Activated T-cell treated with anti-CD3 and anti-CD28 coated beads, Interleukin-2, amount 50 U/mL, for 48 hours (primary cell): ENCODE data around the gene ZNF524.

Experiments
- DNase-seq, 2 experiments: peaks; one replicate each; pipeline ENCODE4 v3.0.0-alpha.2; 2020

ZNF524 gene

DNA sequence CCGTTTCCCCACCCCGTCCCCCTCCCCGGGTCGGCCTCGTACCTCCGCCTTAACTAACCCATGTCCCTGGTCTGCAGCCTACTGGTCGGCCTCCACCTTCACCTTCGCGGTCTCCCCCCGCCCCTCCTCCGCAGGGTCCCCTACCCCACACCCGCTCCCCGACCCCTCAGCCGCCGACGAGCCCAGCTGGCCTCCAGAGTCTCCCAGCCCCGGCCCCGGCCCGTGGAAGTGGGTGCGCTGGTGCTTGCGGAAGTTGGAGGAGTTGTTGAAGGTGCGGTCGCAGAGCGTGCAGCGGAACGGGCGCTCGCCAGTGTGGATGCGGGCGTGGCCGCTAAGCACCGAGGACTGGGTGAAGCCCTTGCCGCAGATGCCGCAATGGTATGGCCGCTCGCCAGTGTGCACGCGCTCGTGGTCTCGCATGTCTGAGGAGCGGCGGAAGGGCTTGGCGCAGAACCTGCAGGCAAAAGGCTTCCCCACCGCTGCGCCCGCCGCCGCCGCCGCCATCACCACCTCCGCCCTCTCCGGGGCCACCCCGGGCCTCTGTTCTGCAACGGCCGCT is 21.7 kb downstream of the ZNF524 start:
- DNase-seq: no peak

DNA sequence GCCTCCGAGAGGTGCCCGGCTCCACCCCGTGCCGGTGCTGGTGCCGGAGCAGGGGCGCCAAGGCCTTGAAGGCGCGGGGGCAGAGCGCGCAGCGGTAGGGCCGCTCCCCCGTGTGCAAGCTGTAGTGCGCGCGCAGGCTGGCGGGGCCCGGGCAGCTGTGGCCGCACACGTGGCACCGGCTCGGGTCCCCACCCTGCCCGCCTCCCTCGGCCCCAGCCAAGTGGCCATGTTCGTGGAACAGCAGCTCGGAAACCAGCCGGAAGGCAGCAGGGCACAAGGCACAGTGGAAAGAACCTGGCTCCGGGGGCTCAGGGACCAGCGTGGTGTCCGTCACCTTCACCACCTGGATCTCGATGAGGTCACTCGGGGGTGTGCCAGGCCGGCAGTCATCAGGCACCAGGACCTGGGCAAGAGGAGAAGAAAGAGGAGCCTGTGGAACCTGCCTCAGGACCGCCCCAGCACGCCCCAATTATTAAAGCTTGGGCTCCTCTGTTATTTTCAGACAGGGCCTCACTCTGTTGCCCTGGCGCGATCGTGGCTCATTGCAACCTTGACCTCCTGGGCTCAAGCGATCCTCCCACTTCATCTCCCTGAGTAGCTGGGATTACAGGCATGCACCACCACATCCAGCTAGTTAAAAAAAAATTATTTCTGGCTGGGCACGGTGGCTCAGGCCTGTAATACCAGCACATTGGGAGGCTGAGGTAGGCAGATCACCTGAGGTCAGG is 22.3 kb downstream of the ZNF524 start:
- DNase-seq: no peak

- DNase-seq: no peak
Observed at GRCh38 chr19:55623130-55623529, 23.0 kb downstream of the ZNF524 start.

- DNase-seq: no peak
Observed at GRCh38 chr19:55623561-55623960, 23.5 kb downstream of the ZNF524 start.

DNA sequence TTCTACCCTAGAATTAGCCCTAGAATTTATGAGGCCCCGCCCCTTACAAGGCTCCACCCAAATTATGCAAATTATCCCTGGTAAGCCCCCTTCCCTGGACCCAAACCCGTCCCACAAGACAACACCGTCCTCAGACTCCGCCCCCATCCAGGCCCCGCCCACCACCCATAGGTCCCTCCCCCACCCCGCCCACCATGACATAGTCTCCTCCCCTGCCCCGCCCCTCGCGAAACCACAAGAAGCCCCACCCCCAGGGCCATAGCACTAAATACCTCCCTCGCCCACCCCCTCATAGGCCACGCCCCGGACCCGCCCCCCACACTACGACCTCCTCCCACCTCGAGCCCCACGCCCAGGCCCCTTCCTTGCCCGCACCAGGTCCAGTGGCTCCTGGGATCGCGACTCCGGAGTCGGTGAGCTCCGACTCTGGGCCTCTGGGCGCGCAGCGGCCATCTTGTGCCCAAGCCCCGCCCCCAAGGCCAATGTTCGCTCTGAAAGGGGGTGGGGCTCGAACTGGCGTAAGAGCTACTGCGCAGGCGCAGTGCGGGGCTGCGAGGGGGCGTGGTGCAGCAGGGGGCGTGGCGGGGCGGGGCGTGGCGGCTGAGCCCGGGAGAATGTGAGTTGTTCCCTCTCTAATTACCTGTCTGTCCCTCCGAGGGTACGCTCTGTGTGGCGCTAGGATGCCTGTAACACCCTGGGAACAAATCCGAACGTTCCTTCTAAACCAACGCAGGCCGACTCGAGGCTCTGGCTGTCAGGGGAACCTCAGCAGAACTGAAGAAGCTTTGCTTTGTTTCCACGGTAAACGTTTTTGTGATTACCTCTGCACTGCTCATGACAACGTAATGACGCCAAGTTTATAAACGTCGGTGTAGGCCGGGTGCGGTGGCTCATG is 24.3 kb downstream of the ZNF524 start, which contains the start of gene ZNF784:
TSS of gene ZNF784 (minus strand) at position 458 of the 895 bp plus-strand sequence. CDS start at position 453, 5 bp downstream.
- peak; percentile 94 for DNase-seq

DNA sequence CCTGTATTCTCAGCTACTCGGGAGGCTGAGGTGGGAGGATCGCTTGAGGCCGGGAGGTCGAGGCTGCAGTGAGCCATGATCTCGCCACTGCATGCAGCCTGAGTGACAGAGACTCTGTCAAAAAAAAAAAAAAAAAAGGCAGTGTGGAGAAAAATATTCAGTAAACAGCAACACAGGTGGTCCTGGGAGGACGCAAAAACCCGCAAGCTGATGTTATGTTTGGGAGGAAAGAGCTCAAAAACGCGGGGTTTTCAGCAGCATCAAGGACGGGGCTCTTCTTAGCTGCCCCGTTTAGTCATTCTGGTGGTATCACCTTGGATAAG is 24.9 kb downstream of the ZNF524 start:
- DNase-seq: no peak

GRCh38 chr19:55626350-55626749 is 26.3 kb downstream of the ZNF524 start:
- peak; percentile 47 to 58 for DNase-seq

DNA sequence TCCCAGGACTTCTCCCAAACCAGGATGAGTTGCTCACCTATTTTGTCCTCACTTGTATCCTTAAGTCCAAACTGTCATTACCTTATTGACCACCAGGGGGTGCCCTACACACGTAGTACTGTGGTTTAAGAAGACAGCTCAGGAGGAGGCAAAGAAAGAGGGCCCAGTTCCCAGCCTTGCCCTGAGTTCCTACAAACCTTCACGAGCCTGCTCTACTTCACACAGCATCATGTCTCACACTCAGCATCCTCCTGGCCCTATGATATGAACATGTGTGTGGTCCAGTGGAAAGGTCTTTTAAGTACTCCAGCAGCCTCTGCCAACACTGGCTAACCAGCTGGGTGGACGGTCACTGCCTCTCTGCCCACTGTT is 32.4 kb downstream of the ZNF524 start:
- peak; percentile 86 to 87 for DNase-seq

- no peak for DNase-seq
Observed at GRCh38 chr19:55633861-55634260, 33.8 kb downstream of the ZNF524 start.

DNA sequence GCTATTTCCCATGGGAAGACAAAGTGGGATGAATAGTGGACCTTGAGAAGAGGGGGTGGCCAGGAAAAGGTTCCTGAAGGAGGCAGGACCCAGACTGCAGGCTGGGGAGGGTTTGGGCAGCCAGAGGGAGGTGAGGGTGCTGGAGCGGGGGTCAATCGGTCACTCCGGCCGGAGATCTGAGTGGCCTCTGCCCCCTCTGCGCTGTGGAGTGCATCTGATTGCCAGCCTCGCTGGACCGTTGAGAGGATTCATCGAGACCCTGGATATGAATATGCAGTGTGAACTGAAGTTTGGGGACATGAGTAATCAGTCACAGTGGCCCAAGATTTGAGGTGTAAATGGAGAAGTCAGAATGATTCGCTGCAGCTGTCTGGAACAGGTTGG is 35.2 kb downstream of the ZNF524 start:
- DNase-seq: peak in 1 of 2 experiments; percentile 37

DNA sequence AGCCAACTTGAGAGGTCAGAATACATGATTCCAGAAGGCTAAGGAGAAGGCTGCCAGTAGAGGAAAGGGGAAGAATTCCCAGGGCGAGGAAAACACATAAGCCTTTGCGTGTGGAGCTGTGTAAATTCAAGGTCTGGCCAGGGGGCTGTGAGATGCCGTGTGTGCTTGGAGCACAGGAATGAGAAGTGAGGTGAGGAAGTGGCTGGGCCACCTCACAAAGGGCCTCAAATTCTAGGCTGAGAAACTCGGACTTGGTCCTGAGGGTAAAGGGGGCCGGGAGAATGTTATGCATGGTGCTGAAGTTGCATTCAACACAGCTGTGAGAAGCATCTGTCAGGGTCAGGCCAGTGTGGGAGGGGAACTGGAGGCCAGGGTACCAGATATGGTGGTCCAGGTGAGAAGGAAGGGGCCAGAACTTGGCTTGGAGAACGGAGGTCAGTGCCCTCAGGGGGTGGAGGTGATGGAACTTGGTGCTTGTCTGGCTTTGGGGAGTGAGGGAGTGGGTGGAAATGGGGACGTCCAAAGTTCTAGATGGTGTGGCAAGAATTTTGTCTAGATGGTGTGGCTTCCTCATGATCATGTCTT is 35.9 kb downstream of the ZNF524 start:
- DNase-seq: no peak

DNA sequence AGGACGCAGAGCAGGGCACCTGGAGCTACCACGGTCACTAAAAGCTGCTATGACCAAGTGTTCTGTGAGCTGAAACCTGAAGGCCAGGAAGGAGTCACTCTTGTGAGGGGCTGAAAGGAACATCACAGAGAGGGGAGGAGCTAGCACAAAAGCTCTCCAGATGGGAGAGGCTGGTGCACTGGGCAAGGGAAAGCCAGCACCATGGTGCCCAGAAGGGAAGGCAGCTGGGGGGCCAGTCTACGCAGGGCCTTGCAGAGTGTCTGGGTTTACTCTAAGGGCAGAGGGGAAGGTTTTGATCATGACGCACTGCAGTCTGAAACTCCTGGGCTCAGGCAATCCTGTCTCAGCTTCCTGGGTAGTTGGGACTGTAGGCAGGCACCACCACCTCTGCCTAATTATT is 36.6 kb downstream of the ZNF524 start:
- DNase-seq: no peak

GRCh38 chr19:55637534-55637933 is 37.4 kb downstream of the ZNF524 start:
- no peak for DNase-seq

DNA sequence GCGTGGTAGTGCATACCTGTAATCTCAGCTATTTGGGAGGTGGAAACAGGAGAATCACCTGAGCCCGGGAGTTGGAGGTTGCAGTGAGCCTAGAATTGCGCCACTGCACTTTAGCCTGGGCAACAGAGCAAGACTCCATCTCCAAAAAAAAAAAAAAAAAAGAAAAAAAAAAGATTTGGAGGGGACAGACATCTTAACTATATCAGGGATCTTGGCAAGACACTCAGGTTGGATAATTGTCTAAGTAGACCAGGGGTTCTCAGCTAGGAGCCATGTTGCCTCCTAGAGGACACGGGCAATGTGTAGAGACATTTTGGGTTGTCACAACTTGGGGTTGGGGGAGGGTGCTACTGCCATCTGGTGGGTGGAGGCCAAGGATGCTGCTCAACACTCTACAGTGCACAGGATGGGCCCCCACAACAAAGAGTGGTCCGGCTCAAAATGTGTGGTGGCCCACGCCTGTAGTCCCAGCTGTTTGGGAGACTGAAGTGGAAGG is 38.8 kb downstream of the ZNF524 start:
- peak; percentile 77 to 80 for DNase-seq

GRCh38 chr19:55640043-55640576 is 40.0 kb downstream of the ZNF524 start:
- DNase-seq: peak; percentile 80 to 87

- peak; percentile 79 to 85 for DNase-seq
Observed at GRCh38 chr19:55640577-55641425, 40.7 kb downstream of the ZNF524 start, which contains the start of gene ZNF580. Gene ZNF580 (plus strand): TSS chr19:55641002. CDS start chr19:55642509, 1,507 bp downstream.

DNA sequence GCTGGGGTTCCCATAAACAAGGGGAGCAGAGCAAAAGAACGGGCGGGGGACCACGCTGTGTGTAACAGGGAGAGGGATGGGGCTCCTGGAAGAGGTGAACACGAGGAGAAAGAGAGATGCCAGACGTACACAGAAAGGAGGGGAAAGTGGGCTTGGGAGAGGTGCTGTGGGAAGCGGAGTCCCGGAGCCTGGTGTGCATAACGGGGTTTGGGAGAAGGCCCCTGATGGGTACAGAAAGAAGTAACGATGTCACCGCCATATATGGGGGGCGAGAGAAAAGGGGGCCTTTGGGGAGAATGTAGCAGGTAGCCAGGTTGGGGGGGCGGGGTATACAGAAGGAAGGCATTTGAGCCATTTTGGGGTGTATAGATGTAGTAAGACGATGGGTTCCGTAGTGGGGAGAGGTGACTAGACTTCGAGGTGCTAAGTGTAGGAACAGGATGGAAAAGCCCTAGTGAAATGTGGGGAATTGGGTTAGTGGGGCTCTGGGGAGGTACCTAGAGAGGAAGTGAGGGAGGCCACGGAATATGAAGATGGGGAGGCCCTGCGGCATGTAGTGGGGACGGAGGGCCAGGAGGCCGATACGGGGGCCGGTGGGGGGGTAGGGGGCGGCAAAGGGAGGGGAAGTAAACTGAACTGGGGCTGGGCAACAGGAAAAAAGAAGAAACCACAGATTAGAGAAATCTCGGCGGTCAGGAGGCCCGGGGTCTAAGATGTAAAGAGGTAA is 41.5 kb downstream of the ZNF524 start:
- DNase-seq: peak in 1 of 2 experiments; percentile 58

DNA sequence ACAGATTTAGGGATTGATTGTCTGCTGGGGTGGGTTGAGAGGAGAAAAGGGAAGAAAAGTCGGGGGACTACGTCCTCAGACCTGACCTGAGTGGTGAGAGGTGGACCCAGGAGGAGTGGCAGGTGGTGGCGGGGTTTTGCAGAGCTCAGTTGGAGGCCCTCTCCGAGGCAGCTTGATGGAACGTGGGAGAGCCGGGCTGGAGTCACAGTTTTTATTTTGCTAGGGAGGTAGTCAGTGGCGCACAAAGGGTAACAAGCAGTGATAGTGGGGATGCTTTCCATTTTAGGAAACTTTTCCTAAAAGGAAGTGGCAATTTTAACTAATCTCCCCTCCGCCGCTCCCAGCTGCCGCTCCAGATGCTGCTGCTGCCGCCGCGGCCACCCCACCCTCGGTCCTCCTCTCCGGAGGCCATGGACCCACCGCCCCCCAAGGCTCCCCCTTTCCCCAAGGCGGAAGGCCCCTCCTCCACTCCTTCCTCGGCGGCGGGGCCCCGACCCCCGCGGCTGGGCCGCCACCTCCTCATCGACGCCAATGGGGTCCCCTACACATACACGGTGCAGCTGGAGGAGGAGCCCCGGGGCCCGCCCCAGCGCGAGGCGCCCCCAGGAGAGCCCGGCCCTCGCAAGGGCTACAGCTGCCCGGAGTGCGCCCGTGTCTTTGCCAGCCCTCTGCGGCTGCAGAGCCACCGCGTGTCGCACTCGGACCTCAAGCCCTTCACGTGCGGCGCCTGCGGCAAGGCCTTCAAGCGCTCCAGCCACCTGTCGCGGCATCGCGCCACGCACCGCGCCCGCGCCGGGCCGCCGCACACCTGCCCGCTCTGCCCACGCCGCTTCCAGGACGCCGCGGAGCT is 42.3 kb downstream of the ZNF524 start:
- DNase-seq: peak; percentile 56 to 63

- peak; percentile 89 to 91 for DNase-seq
Observed at GRCh38 chr19:55643003-55643886, 43.2 kb downstream of the ZNF524 start, which contains the start of gene ZNF581. Gene ZNF581 (plus strand): TSS chr19:55643649. CDS start chr19:55644572, 923 bp downstream.
